ENCODE measurements around the gene SLC22A7. TPM values are rescaled to one million over a fixed set of nuclear protein-coding genes. Genes with fewer than 3 reads are reported as not detected.

SLC22A7 gene
- total RNA-seq, 3 donors from 2014 or later, result not detected

DNA sequence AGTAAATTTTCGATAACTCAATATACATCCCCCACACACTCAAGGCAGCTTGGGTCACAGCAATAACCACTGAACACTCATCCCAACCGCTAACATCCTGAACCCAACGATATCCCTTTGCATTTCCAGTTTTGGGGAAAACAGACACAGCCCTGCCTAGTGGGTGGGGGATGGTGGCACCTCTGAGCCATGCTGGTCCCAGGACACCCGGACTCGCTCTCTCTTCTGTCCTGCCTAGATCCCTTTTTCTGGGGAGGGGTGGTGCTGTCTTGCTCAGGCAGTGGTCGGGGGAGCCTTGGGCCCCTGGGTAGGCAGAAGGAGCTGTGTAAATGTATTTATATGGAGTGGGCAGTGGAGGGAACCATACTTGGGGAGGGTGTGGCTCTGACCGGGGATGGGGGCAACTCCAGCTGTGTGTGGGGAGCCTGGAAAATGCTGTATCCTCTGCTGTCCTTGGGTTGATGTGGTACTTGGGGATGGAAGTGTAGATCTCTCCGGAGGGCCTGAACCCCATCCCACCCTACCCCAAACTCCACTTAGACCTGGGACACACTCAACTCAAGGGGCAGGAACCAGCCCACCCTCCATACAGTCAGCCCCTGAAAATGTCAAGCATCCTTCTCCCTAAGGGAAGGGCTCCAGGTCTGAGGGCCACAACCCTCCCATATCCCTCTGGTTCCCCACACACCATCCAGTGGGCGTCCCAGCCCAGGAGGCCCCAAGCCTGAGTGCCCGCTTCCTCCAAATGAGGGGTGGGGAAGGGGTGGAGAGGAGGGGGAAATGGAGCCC lies 23.7 kb upstream of the SLC22A7 start:
- no peak for DNase-seq
- Mint-ChIP-seq H3K4me3 (peak overlapping the region; percentile 69), H3K36me3 (ENCODE audit: insufficient read depth) (no peaks in the 10 kb centered on the region), H3K4me1 (ENCODE audit: low read depth) (peaks cover 11% of the 10 kb centered on the region), H3K9me3 (no peaks in the 10 kb centered on the region), H3K27me3 (ENCODE audit: low read depth) (peaks cover 14% of the 10 kb centered on the region)
- ATAC-seq, result no peak

DNA sequence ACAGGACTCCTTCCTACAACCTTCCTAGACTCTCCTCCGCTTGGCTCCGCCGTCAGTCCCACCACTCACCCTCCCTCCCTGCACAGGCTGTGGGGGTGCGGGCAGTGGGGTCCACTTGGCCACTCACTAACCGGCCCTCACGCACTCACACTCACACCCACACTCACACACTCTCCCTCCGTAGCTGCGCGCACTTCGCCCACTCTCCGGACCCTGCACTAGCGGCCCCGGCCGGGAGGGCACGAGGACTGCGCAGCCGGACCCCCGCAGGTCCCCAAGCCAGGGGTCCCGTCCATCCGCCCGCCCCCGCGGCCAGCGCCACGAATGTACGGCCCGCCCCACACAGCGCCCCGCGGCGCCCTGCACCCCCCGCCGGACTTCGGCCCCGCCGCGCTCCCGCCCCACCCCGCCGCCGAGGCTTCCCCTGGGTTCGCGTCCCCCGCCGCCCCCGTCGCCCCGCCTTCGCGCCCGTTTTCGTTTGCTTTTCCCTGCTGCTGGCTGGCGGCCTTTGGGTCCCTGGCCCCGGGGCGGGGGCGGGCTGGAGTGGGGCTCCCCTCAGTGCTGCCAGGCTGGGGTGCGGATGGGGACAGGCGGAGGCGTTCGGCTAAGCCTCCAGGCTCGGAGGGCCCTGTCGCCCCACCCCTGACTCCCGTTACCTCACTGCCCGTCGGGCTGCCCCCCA lies 23.0 kb upstream of the SLC22A7 start:
- H3K4me3 Mint-ChIP-seq, result peak overlapping the region; percentile 72
- H3K4me1 Mint-ChIP-seq (ENCODE audit: low read depth), result peaks cover 9% of the 10 kb centered on the region
- peaks cover 14% of the 10 kb centered on the region for H3K27me3 Mint-ChIP-seq (ENCODE audit: low read depth)
- peak; percentile 31 for DNase-seq
- H3K36me3 Mint-ChIP-seq (ENCODE audit: insufficient read depth), result no peaks in the 10 kb centered on the region
- no peaks in the 10 kb centered on the region for H3K9me3 Mint-ChIP-seq
- peak; percentile 55 for ATAC-seq

DNA sequence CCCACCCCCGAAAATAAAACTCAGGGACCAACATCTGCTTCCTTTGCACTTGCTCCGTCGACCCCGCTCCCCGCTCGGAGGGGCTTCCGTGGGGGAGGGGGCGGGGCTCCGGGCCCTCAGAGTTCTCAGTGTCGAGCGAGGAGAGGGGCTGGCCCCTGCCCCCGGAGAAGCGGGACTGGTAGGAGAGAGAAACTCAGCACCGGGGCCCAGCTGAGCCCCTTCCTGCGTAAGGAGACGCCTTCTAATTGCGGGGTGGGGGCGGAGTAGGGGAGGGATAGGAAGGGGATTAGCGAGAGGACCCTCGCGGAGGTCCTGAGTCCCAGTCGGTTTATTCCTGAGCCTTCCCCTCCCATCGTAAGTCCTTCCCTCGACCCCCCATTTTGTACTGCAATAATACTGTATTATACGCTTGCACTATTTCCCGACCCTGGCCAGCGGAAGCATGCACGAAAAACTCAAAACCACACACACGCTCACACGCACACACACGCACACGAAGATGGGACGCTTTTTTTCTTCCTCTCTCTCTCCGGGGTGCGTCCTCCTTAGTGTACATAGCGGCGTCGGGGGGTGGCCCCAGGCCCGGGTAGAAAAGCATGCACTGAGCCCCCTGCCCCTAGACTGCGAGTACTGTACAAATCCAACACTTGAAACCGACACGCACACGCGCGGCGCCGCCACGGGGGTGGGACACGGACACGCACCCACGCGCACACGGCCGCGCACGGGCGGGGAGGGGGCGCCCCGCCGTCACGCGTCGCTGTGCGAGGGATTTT lies 22.1 kb upstream of the SLC22A7 start:
- ATAC-seq (peak; percentile 45 to 53), DNase-seq (no peak)
- H3K4me1 Mint-ChIP-seq (ENCODE audit: low read depth), result peaks cover 7% of the 10 kb centered on the region
- no peaks in the 10 kb centered on the region for H3K36me3 Mint-ChIP-seq (ENCODE audit: insufficient read depth)
- peaks cover 18% of the 10 kb centered on the region for H3K27me3 Mint-ChIP-seq (ENCODE audit: low read depth)
- peak overlapping the region; percentile 76 for H3K4me3 Mint-ChIP-seq
- no peaks in the 10 kb centered on the region for H3K9me3 Mint-ChIP-seq

- Mint-ChIP-seq H3K4me1 (ENCODE audit: low read depth) (peaks cover 7% of the 10 kb centered on the region), H3K9me3 (no peaks in the 10 kb centered on the region), H3K27me3 (ENCODE audit: low read depth) (peaks cover 24% of the 10 kb centered on the region), H3K4me3 (peak overlapping the region; percentile 76), H3K36me3 (ENCODE audit: insufficient read depth) (no peaks in the 10 kb centered on the region)
- no peak for DNase-seq
- no peak for ATAC-seq
Measured at GRCh38 chr6:43276577-43277305, 21.3 kb upstream of the SLC22A7 start.

- Mint-ChIP-seq H3K4me3 (no peak overlapping the region), H3K36me3 (ENCODE audit: insufficient read depth) (no peaks in the 10 kb centered on the region), H3K9me3 (no peaks in the 10 kb centered on the region), H3K27me3 (ENCODE audit: low read depth) (peaks cover 26% of the 10 kb centered on the region), H3K4me1 (ENCODE audit: low read depth) (peaks cover 7% of the 10 kb centered on the region)
- no peak for DNase-seq
- no peak for ATAC-seq
Measured at GRCh38 chr6:43277306-43277642, 20.8 kb upstream of the SLC22A7 start.

GRCh38 chr6:43277643-43278523 lies 20.2 kb upstream of the SLC22A7 start:
- no peak for ATAC-seq
- no peak for DNase-seq
- Mint-ChIP-seq H3K4me3 (no peak overlapping the region), H3K4me1 (ENCODE audit: low read depth) (peaks cover 7% of the 10 kb centered on the region), H3K9me3 (no peaks in the 10 kb centered on the region), H3K36me3 (ENCODE audit: insufficient read depth) (no peaks in the 10 kb centered on the region), H3K27me3 (ENCODE audit: low read depth) (peaks cover 26% of the 10 kb centered on the region)

DNA sequence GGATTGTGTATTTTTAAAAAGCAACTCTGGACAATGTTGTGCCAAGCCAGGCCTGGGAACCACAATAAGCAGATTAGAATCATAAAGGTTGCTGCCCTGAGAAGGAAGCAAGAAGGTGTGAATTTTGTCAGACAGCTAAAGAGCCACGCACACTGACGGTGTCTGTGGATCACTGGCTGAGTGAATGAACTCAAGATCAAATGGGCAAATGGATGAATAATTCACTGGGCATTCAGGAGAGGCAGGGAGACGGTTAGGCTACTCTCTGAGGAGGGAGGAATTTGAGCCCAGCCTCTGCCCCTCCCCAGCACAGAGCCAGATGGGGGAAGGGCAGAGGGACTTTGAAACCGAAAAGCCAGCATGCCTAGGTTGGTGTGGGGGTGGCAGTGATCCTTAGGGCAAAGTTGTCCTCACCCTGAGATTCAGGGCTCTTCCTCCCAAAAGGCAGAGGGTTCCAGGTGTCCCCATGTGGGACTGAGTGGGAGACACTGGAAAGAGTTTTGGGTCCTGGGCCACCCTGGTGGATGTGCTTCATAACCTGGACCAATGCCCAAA lies 19.5 kb upstream of the SLC22A7 start:
- DNase-seq (no peak), ATAC-seq (no peak)
- no peaks in the 10 kb centered on the region for H3K36me3 Mint-ChIP-seq (ENCODE audit: insufficient read depth)
- no peaks in the 10 kb centered on the region for H3K9me3 Mint-ChIP-seq
- no peak overlapping the region for H3K4me3 Mint-ChIP-seq
- H3K4me1 Mint-ChIP-seq (ENCODE audit: low read depth), result peaks cover 7% of the 10 kb centered on the region
- peaks cover 26% of the 10 kb centered on the region for H3K27me3 Mint-ChIP-seq (ENCODE audit: low read depth)

- H3K27me3 Mint-ChIP-seq (ENCODE audit: low read depth), result peaks cover 26% of the 10 kb centered on the region
- no peaks in the 10 kb centered on the region for H3K36me3 Mint-ChIP-seq (ENCODE audit: insufficient read depth)
- no peaks in the 10 kb centered on the region for H3K9me3 Mint-ChIP-seq
- no peak for ATAC-seq
- no peak for DNase-seq
- H3K4me1 Mint-ChIP-seq (ENCODE audit: low read depth), result peaks cover 5% of the 10 kb centered on the region
- H3K4me3 Mint-ChIP-seq, result no peak overlapping the region
Measured at GRCh38 chr6:43280234-43280633, 17.8 kb upstream of the SLC22A7 start.

GRCh38 chr6:43282060-43282459 lies 16.0 kb upstream of the SLC22A7 start:
- Mint-ChIP-seq H3K4me1 (ENCODE audit: low read depth) (no peaks in the 10 kb centered on the region), H3K36me3 (ENCODE audit: insufficient read depth) (no peaks in the 10 kb centered on the region), H3K27me3 (ENCODE audit: low read depth) (peaks cover 38% of the 10 kb centered on the region), H3K4me3 (no peak overlapping the region), H3K9me3 (no peaks in the 10 kb centered on the region)
- no peak for DNase-seq
- ATAC-seq, result no peak

DNA sequence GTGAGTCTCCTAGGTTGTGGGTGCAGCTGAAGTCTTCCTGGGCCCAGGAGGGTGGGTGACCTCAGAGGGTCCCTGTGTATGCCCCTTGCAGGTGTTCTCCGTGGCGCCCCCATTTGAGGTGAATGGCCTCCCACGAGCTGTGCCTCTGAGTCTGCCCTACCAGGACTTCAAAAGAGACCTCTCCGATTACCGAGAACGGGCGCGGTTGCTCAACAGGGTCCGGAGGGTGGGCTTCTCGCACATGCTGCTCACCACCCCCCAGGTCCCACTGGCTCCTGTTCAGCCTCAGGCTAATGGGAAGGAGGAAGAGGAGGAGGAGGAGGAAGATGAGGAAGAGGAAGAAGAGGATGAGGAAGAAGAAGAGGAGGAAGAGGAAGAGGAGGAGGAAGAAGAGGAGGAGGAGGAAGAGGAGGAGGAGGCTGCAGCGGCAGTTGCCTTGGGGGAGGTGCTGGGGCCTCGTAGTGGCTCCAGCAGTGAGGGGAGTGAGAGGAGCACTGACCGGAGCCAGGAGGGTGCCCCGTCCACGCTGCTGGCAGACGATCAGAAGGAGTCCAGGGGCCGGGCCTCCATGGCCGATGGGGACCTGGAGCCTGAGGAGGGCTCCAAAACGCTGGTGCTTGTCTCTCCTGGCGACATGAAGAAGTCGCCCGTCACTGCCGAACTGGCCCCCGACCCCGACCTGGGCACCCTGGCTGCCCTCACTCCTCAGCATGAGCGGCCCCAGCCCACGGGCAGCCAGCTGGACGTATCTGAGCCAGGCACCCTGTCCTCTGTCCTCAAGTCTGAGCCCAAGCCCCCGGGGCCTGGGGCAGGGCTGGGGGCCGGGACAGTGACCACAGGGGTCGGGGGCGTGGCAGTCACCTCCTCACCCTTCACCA lies 15.2 kb upstream of the SLC22A7 start:
- H3K9me3 Mint-ChIP-seq, result no peaks in the 10 kb centered on the region
- no peak overlapping the region for H3K4me3 Mint-ChIP-seq
- ATAC-seq, result no peak

GRCh38 chr6:43283514-43283901 lies 14.6 kb upstream of the SLC22A7 start:
- Mint-ChIP-seq H3K27me3 (ENCODE audit: low read depth) (peaks cover 33% of the 10 kb centered on the region), H3K4me3 (no peak overlapping the region), H3K36me3 (ENCODE audit: insufficient read depth) (no peaks in the 10 kb centered on the region), H3K4me1 (ENCODE audit: low read depth) (no peaks in the 10 kb centered on the region), H3K9me3 (no peaks in the 10 kb centered on the region)
- ATAC-seq (no peak), DNase-seq (no peak)

More for the DNA sequence above, 15.2 kb upstream of the SLC22A7 start:
- no peak for DNase-seq
- H3K36me3 Mint-ChIP-seq (ENCODE audit: insufficient read depth), result no peaks in the 10 kb centered on the region
- peaks cover 36% of the 10 kb centered on the region for H3K27me3 Mint-ChIP-seq (ENCODE audit: low read depth)
- H3K4me1 Mint-ChIP-seq (ENCODE audit: low read depth), result no peaks in the 10 kb centered on the region

DNA sequence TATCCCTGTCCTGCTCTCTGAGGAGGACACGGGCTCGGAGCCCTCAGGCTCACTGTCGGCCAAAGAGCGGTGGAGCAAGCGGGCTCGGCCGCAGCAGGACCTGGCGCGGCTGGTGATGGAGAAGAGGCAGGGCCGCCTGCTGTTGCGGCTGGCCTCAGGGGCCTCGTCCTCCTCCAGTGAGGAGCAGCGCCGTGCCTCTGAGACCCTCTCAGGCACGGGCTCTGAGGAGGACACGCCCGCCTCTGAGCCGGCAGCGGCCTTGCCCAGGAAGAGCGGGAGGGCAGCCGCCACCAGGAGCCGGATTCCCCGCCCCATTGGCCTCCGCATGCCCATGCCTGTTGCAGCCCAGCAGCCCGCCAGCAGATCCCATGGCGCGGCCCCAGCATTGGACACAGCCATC lies 14.2 kb upstream of the SLC22A7 start:
- no peaks in the 10 kb centered on the region for H3K4me1 Mint-ChIP-seq (ENCODE audit: low read depth)
- H3K36me3 Mint-ChIP-seq (ENCODE audit: insufficient read depth), result no peaks in the 10 kb centered on the region
- peaks cover 33% of the 10 kb centered on the region for H3K27me3 Mint-ChIP-seq (ENCODE audit: low read depth)
- no peaks in the 10 kb centered on the region for H3K9me3 Mint-ChIP-seq
- no peak for ATAC-seq
- no peak for DNase-seq
- H3K4me3 Mint-ChIP-seq, result no peak overlapping the region

Measured in activated T-cell treated with anti-CD3 and anti-CD28 coated beads, Interleukin-2, amount 50 U/mL, for 4 hours (primary cell).